CD4-positive, alpha-beta T cell (primary cell): ENCODE measurements around the gene ARHGEF5. TPM values are rescaled to one million over a fixed set of nuclear protein-coding genes. Genes with fewer than 3 reads are reported as not detected.

Experiments used
- ATAC-seq: fragments of 200-7000 bp; cut with Tn5 transposase; one replicate; pipeline ENCODE4 v1.10.0; 2022; ENCODE audit warnings: mild to moderate bottlenecking; ENCODE audit not compliant: poor library complexity
- CTCF ChIA-PET: fragments of 350-600 bp; sonication (Branson Sonifier 250); formaldehyde crosslinking; loops from one replicate; lab custom pipeline; 2021; ENCODE audit warnings: antibody characterized with exemption, inconsistent platforms; lab: Charles Lee
- POLR2A ChIA-PET: fragments of 350-600 bp; sonication (Branson Sonifier 250); formaldehyde crosslinking; loops from one replicate; lab custom pipeline; 2021; ENCODE audit warnings: antibody characterized with exemption, inconsistent platforms; lab: Charles Lee
- DNase-seq, 14 experiments: peaks; one replicate each; pipeline ENCODE4 v3.0.0-alpha.2; 2013 to 2020; ENCODE audit warnings: mixed read lengths in 2 of 14
- H3K27ac ChIP-seq, 2 donors: one replicate each; pipeline versions ENCODE4 v1.5.1 to v1.7.0; 2013; ENCODE audit warnings: low read length in 2 of 2, low read depth in 1 of 2, mild to moderate bottlenecking in 1 of 2
- H3K27me3 ChIP-seq, 2 experiments: 1 replicate in 1 of 2; 2 replicates in 1 of 2; pipeline versions ENCODE4 v1.6.1 to v1.7.0; 2013; ENCODE audit warnings: low read length in 2 of 2, control low read depth in 1 of 2, mild to moderate bottlenecking in 1 of 2, moderate library complexity in 1 of 2; ENCODE audit not compliant: insufficient read depth in 2 of 2, control insufficient read depth in 1 of 2
- H3K36me3 ChIP-seq: one replicate; pipeline ENCODE4 v1.6.1; 2013; ENCODE audit warnings: low read length, control low read depth; ENCODE audit not compliant: insufficient read depth
- H3K4me1 ChIP-seq: one replicate; pipeline ENCODE4 v1.6.1; 2013; ENCODE audit warnings: low read length, control low read depth; ENCODE audit not compliant: insufficient read depth
- H3K4me3 ChIP-seq: one replicate; pipeline ENCODE4 v1.5.1; 2013; ENCODE audit warnings: mild to moderate bottlenecking, low read length, moderate library complexity
- H3K9me3 ChIP-seq, 2 experiments: 1 replicate in 1 of 2; 2 replicates in 1 of 2; pipeline versions ENCODE4 v1.6.1 to v1.7.0; 2013; ENCODE audit warnings: low read length in 2 of 2, mild to moderate bottlenecking in 2 of 2, control low read depth in 1 of 2, moderate library complexity in 1 of 2; ENCODE audit not compliant: control insufficient read depth in 1 of 2, insufficient read depth in 1 of 2
- H3K27ac Mint-ChIP-seq: one replicate; pipeline ENCODE4 v1.8.0; 2020; ENCODE audit warnings: mixed read lengths
- H3K27me3 Mint-ChIP-seq: one replicate; pipeline ENCODE4 v1.8.0; 2021; ENCODE audit warnings: mixed read lengths
- H3K36me3 Mint-ChIP-seq: one replicate; pipeline ENCODE4 v1.8.0; 2021; ENCODE audit warnings: low read depth, mixed read lengths
- H3K4me1 Mint-ChIP-seq: one replicate; pipeline ENCODE4 v1.8.0; 2021; ENCODE audit warnings: low read depth, mixed read lengths
- H3K4me3 Mint-ChIP-seq: one replicate; pipeline ENCODE4 v1.8.0; 2020; ENCODE audit warnings: mild to moderate bottlenecking, mixed read lengths
- H3K9me3 Mint-ChIP-seq: one replicate; pipeline ENCODE4 v1.8.0; 2020; ENCODE audit warnings: mixed read lengths
- CTCF ChIP-seq: fragments of 200-600 bp; IDR thresholded peaks from one replicate; pipeline ENCODE4 v1.8.0; 2022; ENCODE audit warnings: antibody characterized with exemption, mild to moderate bottlenecking
- intact Hi-C, 2 experiments: fragments of 100-400 bp; cut with DNase I in 1 of 2; cut with micrococcal nuclease in 1 of 2; formaldehyde crosslinking; loops; one replicate each; pipeline versions ENCODE4 v1.15.1 to v1.9.0; 2023 to 2025; cut with DNase I, micrococcal nuclease
- total RNA-seq, 174 experiments: library from RNA in 2 of 174; stranded (reverse) in 2 of 174; gene quantifications; one replicate each; pipeline ENCODE4 v1.2.3 and lab custom pipeline; 2021 to 2026

Gene ARHGEF5
- total RNA-seq, 2 experiments from 2014 or later = 7.9 to 9.0 TPM

GRCh38 chr7:144390481-144390880, 35.3 kb downstream of the ARHGEF5 start:
- Histone ChIP-seq H3K4me1 (peaks cover 7% of the 10 kb centered on the region), H3K9me3 (no peaks in the 10 kb centered on the region), H3K27me3 (no peaks in the 10 kb centered on the region), H3K27ac (no peak overlapping the region), H3K36me3 (no peaks in the 10 kb centered on the region), H3K4me3 (no peak overlapping the region)
- Mint-ChIP-seq H3K4me1 (peaks cover 6% of the 10 kb centered on the region), H3K9me3 (no peaks in the 10 kb centered on the region), H3K36me3 (no peaks in the 10 kb centered on the region), H3K4me3 (no peak overlapping the region), H3K27ac (no peak overlapping the region), H3K27me3 (no peaks in the 10 kb centered on the region)
- ChIA-PET CTCF (no interaction called here), POLR2A (no interaction called here)
- ATAC-seq (no peak), DNase-seq (no peak)
- no peak for TF ChIP-seq CTCF
- intact Hi-C loops = loop anchor here (5.0 kb wide), 1 partner anchor 213 kb away; no protein-coding TSS in a partner anchor

GRCh38 chr7:144391014-144391413, 35.8 kb downstream of the ARHGEF5 start:
- peaks cover 7% of the 10 kb centered on the region for H3K4me1 ChIP-seq
- H3K36me3 ChIP-seq = no peaks in the 10 kb centered on the region
- intact Hi-C loops = loop anchor here (5.0 kb wide), 1 partner anchor 214 kb away; no protein-coding TSS in a partner anchor
- Mint-ChIP-seq H3K27ac (no peak overlapping the region), H3K27me3 (no peaks in the 10 kb centered on the region), H3K9me3 (no peaks in the 10 kb centered on the region), H3K4me1 (peaks cover 6% of the 10 kb centered on the region), H3K36me3 (no peaks in the 10 kb centered on the region), H3K4me3 (no peak overlapping the region)
- ChIA-PET CTCF (interaction anchor here (1.2 kb wide), 2 partner anchors 9 to 11 kb away, joined by 3 to 4 read pairs; no protein-coding TSS in a partner anchor), POLR2A (no interaction called here)
- ATAC-seq = no peak
- H3K27ac ChIP-seq = no peak overlapping the region
- H3K27me3 ChIP-seq = no peaks in the 10 kb centered on the region
- no peak for TF ChIP-seq CTCF
- DNase-seq = no peak
- H3K9me3 ChIP-seq = no peaks in the 10 kb centered on the region
- no peak overlapping the region for H3K4me3 ChIP-seq

GRCh38 chr7:144391823-144392255, 36.6 kb downstream of the ARHGEF5 start:
- Histone ChIP-seq H3K36me3 (no peaks in the 10 kb centered on the region), H3K9me3 (no peaks in the 10 kb centered on the region), H3K27ac (no peak overlapping the region), H3K4me1 (peaks cover 7% of the 10 kb centered on the region), H3K4me3 (no peak overlapping the region), H3K27me3 (no peaks in the 10 kb centered on the region)
- intact Hi-C loops = loop anchor here (5.0 kb wide), 1 partner anchor 215 kb away; no protein-coding TSS in a partner anchor
- CTCF ChIA-PET = interaction anchor here (1.2 kb wide), 2 partner anchors 10 kb away, joined by 3 to 4 read pairs; no protein-coding TSS in a partner anchor
- ATAC-seq (peak; percentile 82), DNase-seq (peak in 5 of 14 experiments; percentile 5 to 74 (median 71))
- Mint-ChIP-seq H3K27me3 (no peaks in the 10 kb centered on the region), H3K4me3 (peak overlapping the region; percentile 65), H3K27ac (no peak overlapping the region), H3K9me3 (no peaks in the 10 kb centered on the region), H3K36me3 (no peaks in the 10 kb centered on the region), H3K4me1 (peaks cover 6% of the 10 kb centered on the region)
- TF ChIP-seq CTCF = peak; percentile 79
- POLR2A ChIA-PET = interaction anchor here (0.8 kb wide), 1 partner anchor 14 kb away, joined by 3 read pairs; no protein-coding TSS in a partner anchor
